ENCODE results near the gene C18orf63.
A peak's percentile ranks its signal among the peaks of the same experiment; 100 is the strongest.

Gene C18orf63

GRCh38 chr18:74275736-74276135, 39.9 kb upstream of the C18orf63 start:
- TF ChIP-seq CTCF (conservative IDR thresholded peaks at IDR 0.05), result no peak
- H3K27ac ChIP-seq, result no peak overlapping the region

- H3K27ac ChIP-seq, result no peak overlapping the region
- no peak for TF ChIP-seq CTCF (conservative IDR thresholded peaks at IDR 0.05)
Measured at GRCh38 chr18:74276609-74277008, 39.0 kb upstream of the C18orf63 start.

- no peak overlapping the region for H3K27ac ChIP-seq
- TF ChIP-seq CTCF (conservative IDR thresholded peaks at IDR 0.05), result no peak
Measured at GRCh38 chr18:74277296-74277695, 38.3 kb upstream of the C18orf63 start.

- TF ChIP-seq CTCF (conservative IDR thresholded peaks at IDR 0.05), result no peak
- H3K27ac ChIP-seq, result no peak overlapping the region
Measured at GRCh38 chr18:74278058-74278457, 37.6 kb upstream of the C18orf63 start.

DNA sequence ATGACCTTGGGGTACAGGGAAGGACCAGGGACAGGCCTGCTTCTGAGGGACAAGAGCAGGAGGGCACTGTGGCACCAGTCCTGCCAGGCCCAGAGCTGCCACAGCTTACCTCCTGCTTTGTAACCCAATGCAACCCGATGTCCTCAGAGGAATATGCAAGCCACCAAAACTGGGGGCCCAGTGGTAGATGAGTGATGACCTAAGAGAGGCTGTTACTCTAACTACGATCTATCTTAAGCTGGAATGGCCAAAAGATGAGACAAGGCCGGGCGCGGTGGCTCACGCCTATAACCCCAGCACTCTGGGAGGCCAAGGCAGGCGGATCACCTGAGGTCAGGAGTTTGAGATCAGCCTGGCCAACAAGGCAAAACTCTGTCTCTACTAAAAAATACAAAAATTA, 36.7 kb upstream of the C18orf63 start:
- no peak overlapping the region for H3K27ac ChIP-seq
- no peak for TF ChIP-seq CTCF (conservative IDR thresholded peaks at IDR 0.05)

DNA sequence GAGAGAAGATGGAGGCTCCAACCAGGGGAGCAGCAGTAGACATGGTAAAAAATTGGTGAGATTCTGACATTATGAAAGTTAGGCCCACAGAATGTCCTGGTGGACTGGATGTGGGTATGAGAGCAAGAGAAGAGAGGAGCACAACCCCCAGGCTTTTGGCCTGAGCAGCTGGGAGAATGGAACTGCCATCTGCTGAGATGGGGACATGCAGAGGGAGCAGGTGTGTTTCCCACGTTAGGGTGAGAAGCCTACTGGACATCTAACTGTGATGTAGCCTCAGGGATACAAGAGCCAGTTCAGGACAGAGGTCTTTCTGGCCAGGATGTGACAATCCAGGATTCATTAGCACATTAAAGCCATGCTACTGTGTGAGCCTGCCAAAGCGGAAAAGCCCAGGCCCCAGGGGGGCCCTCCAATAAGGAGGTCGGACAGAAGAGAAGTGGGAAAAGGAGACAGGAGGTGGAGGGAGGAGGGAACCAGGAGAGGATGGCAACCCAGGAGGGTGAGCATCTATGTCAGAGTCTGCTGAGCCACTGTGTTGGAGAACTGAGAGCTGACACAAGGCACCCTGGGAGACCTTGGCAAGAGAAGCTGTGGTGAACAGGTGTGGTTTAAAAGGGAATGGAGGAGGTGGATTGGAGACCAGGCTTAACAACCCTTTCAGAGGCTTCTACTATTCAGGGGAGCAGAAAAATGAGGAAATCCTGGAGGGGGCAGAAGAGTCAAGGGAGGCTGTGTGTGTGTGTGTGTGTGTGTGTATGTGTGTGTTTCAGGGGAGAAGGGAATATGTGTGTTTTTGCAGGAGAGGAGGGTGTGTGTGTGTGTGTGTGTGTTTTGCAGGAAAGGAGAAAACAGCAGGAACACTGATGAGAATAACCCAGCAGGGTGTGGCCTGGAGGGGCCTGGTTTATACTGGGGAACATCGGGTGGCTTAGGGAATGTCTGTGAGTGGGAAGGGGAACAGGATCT, 34.3 kb upstream of the C18orf63 start:
- TF ChIP-seq CTCF (conservative IDR thresholded peaks at IDR 0.05), result no peak
- peak overlapping the region; percentile 99 for H3K27ac ChIP-seq

- TF ChIP-seq CTCF (conservative IDR thresholded peaks at IDR 0.05), result no peak
- H3K27ac ChIP-seq, result peak overlapping the region; percentile 99
Measured at GRCh38 chr18:74281980-74282754, 33.5 kb upstream of the C18orf63 start.

All from VCaP (cell line).